Gastroesophageal sphincter (tissue), 4 donors: ENCODE results near the gene SLC23A2. TPM values are rescaled to one million over a fixed set of nuclear protein-coding genes. Genes with fewer than 3 reads are reported as not detected.

ENCODE experiments used
- ATAC-seq: fragments of 150-250 bp; one replicate; pipeline ENCODE4 v1.9.1; 2016; ENCODE audit warnings: mild to moderate bottlenecking, moderate library complexity
- H3K27ac ChIP-seq, 4 donors: fragments of 200-600 bp; sonication (generic) in 3 of 4; 1 replicate in 3 of 4; 2 replicates in 1 of 4; pipeline ENCODE4 v1.5.1; 2016 to 2019
- H3K27me3 ChIP-seq: fragments of 200-600 bp; sonication (generic); one replicate; pipeline ENCODE4 v1.5.1; 2019
- H3K36me3 ChIP-seq, 2 donors: fragments of 200-600 bp; sonication (generic); one replicate each; pipeline ENCODE4 v1.5.1; 2019; ENCODE audit warnings: control low read depth in 1 of 2
- H3K4me1 ChIP-seq, 3 donors: fragments of 200-600 bp; sonication (generic); 1 replicate in 2 of 3; 2 replicates in 1 of 3; pipeline ENCODE4 v1.5.1; 2016 to 2019; ENCODE audit warnings: control low read depth in 2 of 3
- H3K4me3 ChIP-seq, 2 donors: fragments of 200-600 bp; sonication (generic); one replicate each; pipeline ENCODE4 v1.5.1; 2019; ENCODE audit warnings: mild to moderate bottlenecking in 1 of 2, moderate library complexity in 1 of 2
- H3K9me3 ChIP-seq, 3 donors: fragments of 200-600 bp; sonication (generic); one replicate each; pipeline ENCODE4 v1.5.1; 2017 to 2019; ENCODE audit warnings: control low read depth in 2 of 3
- EP300 ChIP-seq: sonication (generic); formaldehyde crosslinking; IDR thresholded peaks from one replicate; pipeline ENCODE4 v1.6.1; 2017; ENCODE audit warnings: antibody characterized with exemption, mild to moderate bottlenecking
- POLR2A ChIP-seq, 2 donors: fragments of 450-650 bp; IDR thresholded peaks; one replicate each; pipeline ENCODE4 v1.6.1; 2017; ENCODE audit warnings: antibody characterized with exemption in 2 of 2, mild to moderate bottlenecking in 2 of 2, moderate library complexity in 1 of 2
- POLR2AphosphoS5 ChIP-seq: sonication (generic); formaldehyde crosslinking; IDR thresholded peaks from one replicate; pipeline ENCODE4 v1.6.1; 2017; ENCODE audit warnings: antibody characterized with exemption
- WGBS, 2 donors: methylation state at CpG; one replicate each; pipeline ENCODE4 v1.1.5; 2018; ENCODE audit warnings: low coverage in 1 of 2; 5-methylcytosine and 5-hydroxymethylcytosine counted together
- total RNA-seq, 4 donors: library from RNA; depleted of rRNA; stranded (reverse); fragments of >200 nt; gene quantifications; one replicate each; pipeline ENCODE4 v1.1.0, GENCODE V29; 2016
- TF ChIP-seq, protein P1 (sequence below), 4 experiments: fragments of 200-600 bp in 2 of 4; fragments of 450-650 bp in 2 of 4; sonication (generic) in 1 of 4; IDR thresholded peaks; one replicate each; pipeline ENCODE4 v1.5.1; 2017 to 2019; ENCODE audit warnings: antibody characterized with exemption in 4 of 4, mild to moderate bottlenecking in 2 of 4, moderate library complexity in 2 of 4

The SLC23A2 gene
- total RNA-seq, 4 donors from 2014 or later: 11.5 to 19.1 (median 15.1) TPM

DNA sequence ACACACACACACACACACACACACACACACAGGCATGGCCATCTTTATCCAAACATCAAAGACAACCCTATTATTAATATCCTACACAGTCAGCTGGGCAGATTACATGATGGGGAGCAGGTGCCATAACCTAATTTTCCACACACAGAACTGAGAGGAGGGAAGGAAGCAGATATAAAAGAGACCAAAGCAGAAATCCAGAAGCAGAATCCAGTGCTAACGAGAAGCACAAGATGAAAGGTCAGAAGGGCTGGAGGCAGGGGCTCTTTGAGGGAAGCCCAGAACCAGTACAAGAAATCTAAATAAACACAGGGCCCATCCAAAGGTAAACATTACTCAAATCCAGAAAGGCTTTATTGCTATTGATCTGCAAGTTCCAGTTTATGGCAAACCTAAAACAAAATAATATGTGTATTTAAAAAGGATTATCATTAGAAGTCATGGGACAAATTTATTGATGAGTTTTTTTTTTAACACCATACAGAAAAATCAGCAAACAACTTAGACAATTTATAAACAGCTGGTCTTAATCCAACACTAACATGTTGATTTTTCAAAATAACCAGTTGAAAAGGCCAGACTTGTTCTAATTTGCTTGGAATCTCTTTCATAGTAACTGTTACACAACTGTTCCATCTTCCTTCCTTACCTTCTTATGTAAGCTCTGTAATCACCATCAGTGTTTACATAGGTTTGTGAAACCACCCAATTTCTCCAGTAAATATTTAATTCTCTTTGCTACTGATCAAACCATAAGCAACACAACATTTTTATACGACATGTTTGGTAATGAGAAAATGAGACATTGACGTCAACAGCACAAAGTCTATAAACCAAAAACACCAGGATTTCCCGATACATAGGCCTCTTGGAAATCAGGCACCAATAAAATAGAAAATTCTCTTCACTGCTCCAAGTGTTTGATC lies 34.2 kb downstream of the SLC23A2 start:
- no peak overlapping the region for H3K27ac ChIP-seq
- no peak for TF ChIP-seq POLR2A (IDR thresholded peaks at IDR 0.05)
- no peak overlapping the region for H3K4me3 ChIP-seq
- peaks cover 0 to 32% of the 10 kb centered on the region in 2 donors for H3K36me3 ChIP-seq
- peaks cover 0 to 5% (median 4%) of the 10 kb centered on the region in 3 donors for H3K4me1 ChIP-seq
- no peaks in the 10 kb centered on the region for H3K27me3 ChIP-seq
- ATAC-seq: no peak
- 49 to 62% methylated on average over 4 of the region's 4 CpGs for WGBS, 2 donors
- no peaks in the 10 kb centered on the region for H3K9me3 ChIP-seq

DNA sequence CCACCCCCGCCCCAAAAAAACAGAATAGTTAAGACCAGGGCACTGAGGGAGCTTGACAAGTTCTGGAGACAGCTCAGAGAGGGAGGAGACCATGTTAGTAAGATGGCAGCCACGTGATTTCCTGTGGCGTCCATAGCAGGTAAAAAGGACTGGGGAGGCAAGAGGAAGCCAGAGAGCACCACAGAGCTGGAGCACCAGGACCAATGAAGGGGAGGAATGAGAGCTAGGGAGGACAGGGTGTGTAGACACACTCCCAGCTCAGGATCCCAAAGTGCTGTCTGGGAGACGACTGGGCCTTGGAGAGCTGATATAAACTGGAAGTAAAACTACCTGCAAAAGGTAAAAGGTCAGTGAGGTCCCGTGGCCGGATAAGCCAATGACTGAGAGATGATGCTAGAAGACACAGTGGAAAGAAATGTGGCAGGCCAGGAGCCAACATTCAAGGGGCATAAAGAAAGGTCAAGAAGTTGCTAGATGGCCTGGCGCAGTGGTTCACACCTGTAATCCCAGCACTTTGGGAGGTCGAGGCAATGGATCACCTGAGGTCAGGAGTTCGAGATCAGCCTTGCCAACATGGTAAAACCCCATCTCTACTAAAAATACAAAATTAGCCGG lies 39.0 kb downstream of the SLC23A2 start:
- WGBS, 2 donors: 79 to 81% methylated on average over 3 to 8 of the region's 10 CpGs
- no peak for TF ChIP-seq POLR2A (IDR thresholded peaks at IDR 0.05)
- TF ChIP-seq EP300: no peak
- no peak for TF ChIP-seq POLR2AphosphoS5
- TF ChIP-seq, protein P1, sequence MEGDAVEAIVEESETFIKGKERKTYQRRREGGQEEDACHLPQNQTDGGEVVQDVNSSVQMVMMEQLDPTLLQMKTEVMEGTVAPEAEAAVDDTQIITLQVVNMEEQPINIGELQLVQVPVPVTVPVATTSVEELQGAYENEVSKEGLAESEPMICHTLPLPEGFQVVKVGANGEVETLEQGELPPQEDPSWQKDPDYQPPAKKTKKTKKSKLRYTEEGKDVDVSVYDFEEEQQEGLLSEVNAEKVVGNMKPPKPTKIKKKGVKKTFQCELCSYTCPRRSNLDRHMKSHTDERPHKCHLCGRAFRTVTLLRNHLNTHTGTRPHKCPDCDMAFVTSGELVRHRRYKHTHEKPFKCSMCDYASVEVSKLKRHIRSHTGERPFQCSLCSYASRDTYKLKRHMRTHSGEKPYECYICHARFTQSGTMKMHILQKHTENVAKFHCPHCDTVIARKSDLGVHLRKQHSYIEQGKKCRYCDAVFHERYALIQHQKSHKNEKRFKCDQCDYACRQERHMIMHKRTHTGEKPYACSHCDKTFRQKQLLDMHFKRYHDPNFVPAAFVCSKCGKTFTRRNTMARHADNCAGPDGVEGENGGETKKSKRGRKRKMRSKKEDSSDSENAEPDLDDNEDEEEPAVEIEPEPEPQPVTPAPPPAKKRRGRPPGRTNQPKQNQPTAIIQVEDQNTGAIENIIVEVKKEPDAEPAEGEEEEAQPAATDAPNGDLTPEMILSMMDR (IDR thresholded peaks at IDR 0.05): no peak
- Histone ChIP-seq H3K9me3 (no peaks in the 10 kb centered on the region), H3K27me3 (no peaks in the 10 kb centered on the region), H3K4me3 (no peak overlapping the region), H3K36me3 (no peaks in the 10 kb centered on the region), H3K4me1 (peaks cover 0 to 5% (median 4%) of the 10 kb centered on the region in 3 donors), H3K27ac (no peak overlapping the region)
- ATAC-seq: no peak

DNA sequence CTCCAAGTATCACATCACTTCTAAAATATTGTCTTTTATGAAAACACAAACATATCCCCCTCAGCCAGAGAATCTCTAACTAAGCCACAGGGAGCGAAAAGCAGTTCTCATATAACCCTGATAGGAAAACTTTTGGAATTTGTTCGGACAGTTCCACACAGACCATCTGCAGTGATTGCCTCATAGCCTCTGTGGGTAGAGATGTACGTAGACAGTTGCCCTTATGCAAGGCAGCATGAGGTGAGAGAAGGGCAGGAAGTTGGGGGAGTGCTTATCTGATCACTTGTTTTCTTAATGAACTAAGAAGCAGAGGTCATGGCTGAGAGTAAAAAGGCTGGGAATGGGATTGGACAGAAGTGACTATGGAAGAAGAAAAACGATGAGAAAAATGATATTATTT lies 39.6 kb downstream of the SLC23A2 start:
- no peak overlapping the region for H3K27ac ChIP-seq
- ATAC-seq: no peak

DNA sequence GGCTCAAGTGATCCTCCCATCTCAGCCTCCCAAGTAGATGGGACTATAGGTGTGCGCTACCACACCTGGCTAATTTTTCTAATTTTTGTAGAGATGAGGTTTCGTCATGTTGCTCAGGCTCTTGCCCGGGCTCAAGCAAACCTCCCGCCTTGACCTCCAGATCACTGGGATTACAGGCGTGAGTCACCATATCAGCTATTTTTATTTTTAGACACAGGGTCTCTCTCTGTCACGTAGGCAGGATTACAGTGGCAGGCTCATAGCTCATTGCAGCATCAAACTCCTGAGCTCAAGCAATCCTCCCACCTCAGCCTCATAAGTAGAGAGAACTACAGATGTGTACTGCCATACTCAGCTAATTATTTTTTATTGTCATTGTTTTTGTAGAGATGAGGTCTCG lies 41.7 kb downstream of the SLC23A2 start:
- Histone ChIP-seq H3K27me3 (no peaks in the 10 kb centered on the region), H3K27ac (no peak overlapping the region), H3K36me3 (no peaks in the 10 kb centered on the region), H3K9me3 (no peaks in the 10 kb centered on the region), H3K4me1 (no peaks in the 10 kb centered on the region), H3K4me3 (no peak overlapping the region)
- no peak for TF ChIP-seq EP300
- TF ChIP-seq POLR2AphosphoS5: no peak
- no peak for TF ChIP-seq POLR2A (IDR thresholded peaks at IDR 0.05)
- TF ChIP-seq, protein P1 (IDR thresholded peaks at IDR 0.05): no peak
- 77 to 93% methylated on average over 5 to 6 of the region's 7 CpGs for WGBS, 2 donors
- ATAC-seq: no peak

More for the DNA sequence above, 39.6 kb downstream of the SLC23A2 start:
- peaks cover 0 to 1% (median under 1%) of the 10 kb centered on the region in 3 donors for H3K4me1 ChIP-seq
- no peaks in the 10 kb centered on the region for H3K27me3 ChIP-seq
- H3K9me3 ChIP-seq: no peaks in the 10 kb centered on the region
- TF ChIP-seq EP300: no peak
- TF ChIP-seq POLR2A (IDR thresholded peaks at IDR 0.05): no peak
- TF ChIP-seq, protein P1 (IDR thresholded peaks at IDR 0.05): no peak
- TF ChIP-seq POLR2AphosphoS5: no peak
- no peaks in the 10 kb centered on the region for H3K36me3 ChIP-seq
- H3K4me3 ChIP-seq: no peak overlapping the region
- 87% methylated on average over 4 of the region's 4 CpGs; no CpG with 5 or more reads in 1 of the 2 donors for WGBS, 2 donors

DNA sequence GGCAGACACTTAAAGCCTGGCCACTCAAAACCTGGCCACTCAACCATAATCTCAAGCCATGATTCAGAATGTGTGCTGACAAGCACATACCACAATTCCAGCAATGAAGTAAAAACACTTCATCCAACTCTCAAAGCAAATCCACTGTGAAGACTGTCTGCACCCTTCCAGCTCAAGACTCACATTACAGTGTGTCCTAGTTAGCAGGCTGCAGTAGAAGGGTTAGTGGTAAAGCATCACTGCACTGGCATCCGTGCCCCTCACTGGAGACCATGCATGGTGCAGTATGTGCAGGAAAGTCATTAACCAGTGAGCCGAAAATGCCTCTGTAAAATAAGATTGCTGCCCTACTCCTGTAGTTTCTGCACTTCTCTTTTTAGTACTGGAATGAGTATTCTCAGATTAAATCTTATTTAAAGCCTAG lies 43.4 kb downstream of the SLC23A2 start:
- no peaks in the 10 kb centered on the region for H3K4me1 ChIP-seq
- no peaks in the 10 kb centered on the region for H3K9me3 ChIP-seq
- no peak overlapping the region for H3K4me3 ChIP-seq
- H3K36me3 ChIP-seq: no peaks in the 10 kb centered on the region
- 82% methylated on average over 2 of the region's 2 CpGs; no CpG with 5 or more reads in 1 of the 2 donors for WGBS, 2 donors
- H3K27me3 ChIP-seq: no peaks in the 10 kb centered on the region
- TF ChIP-seq POLR2AphosphoS5: no peak
- no peak for TF ChIP-seq EP300
- no peak for TF ChIP-seq POLR2A (IDR thresholded peaks at IDR 0.05)
- TF ChIP-seq, protein P1 (IDR thresholded peaks at IDR 0.05): no peak
- H3K27ac ChIP-seq: no peak overlapping the region
- no peak for ATAC-seq
